Fibroblast of lung (primary cell): Measurements from ENCODE around the gene BLOC1S1. TPM values are rescaled to one million over a fixed set of nuclear protein-coding genes. Genes with fewer than 3 reads are reported as not detected.

ENCODE experiments used
- DNase-seq, 2 donors: peaks; one replicate each; pipeline versions ENCODE4 v3.0.0 to v3.0.0-alpha.2; 2010; ENCODE audit warnings: low read depth in 2 of 2
- H2AFZ ChIP-seq: 2 replicates; pipeline ENCODE4 v1.5.1; 2012; ENCODE audit warnings: low read length, control low read depth, inconsistent platforms
- H3K27ac ChIP-seq: 2 replicates; pipeline ENCODE4 v1.5.1; 2011; ENCODE audit warnings: low read length, control low read depth; ENCODE audit not compliant: insufficient read depth
- H3K27me3 ChIP-seq: 2 replicates; pipeline ENCODE4 v1.5.1; 2011; ENCODE audit warnings: mild to moderate bottlenecking, low read length; ENCODE audit not compliant: control insufficient read depth, insufficient read depth
- H3K36me3 ChIP-seq: 2 replicates; pipeline ENCODE4 v1.5.1; 2011; ENCODE audit warnings: low read length; ENCODE audit not compliant: control insufficient read depth, insufficient read depth
- H3K4me1 ChIP-seq: 2 replicates; pipeline ENCODE4 v1.5.1; 2011; ENCODE audit warnings: low read length; ENCODE audit not compliant: control insufficient read depth, insufficient read depth; ENCODE audit errors: extremely low read depth
- H3K4me2 ChIP-seq: 2 replicates; pipeline ENCODE4 v1.5.1; 2011; ENCODE audit warnings: low read length, control low read depth; ENCODE audit not compliant: insufficient read depth; ENCODE audit errors: extremely low read depth
- H3K4me3 ChIP-seq, 4 experiments: fragments of 200-600 bp in 1 of 4; sonication (generic) in 1 of 4; replicated peaks in 1 of 4; 2 replicates each; pipeline ENCODE4 v1.5.1; 2011 to 2016; ENCODE audit warnings: low read length in 4 of 4, low read depth in 3 of 4, mild to moderate bottlenecking in 3 of 4, control low read depth in 2 of 4, inconsistent platforms in 1 of 4, mixed read lengths in 1 of 4; ENCODE audit not compliant: insufficient read depth in 1 of 4; ENCODE audit errors: control extremely low read depth in 1 of 4
- H3K79me2 ChIP-seq: 2 replicates; pipeline ENCODE4 v1.5.1; 2012; ENCODE audit warnings: mild to moderate bottlenecking, low read length, inconsistent platforms; ENCODE audit not compliant: control insufficient read depth, insufficient read depth
- H3K9ac ChIP-seq: 2 replicates; pipeline ENCODE4 v1.5.1; 2011; ENCODE audit warnings: mild to moderate bottlenecking, low read length, control low read depth; ENCODE audit not compliant: insufficient read depth
- H3K9me3 ChIP-seq: 2 replicates; pipeline ENCODE4 v1.5.1; 2012; ENCODE audit warnings: low read depth, low read length; ENCODE audit not compliant: control insufficient read depth, insufficient read depth
- H4K20me1 ChIP-seq: 2 replicates; pipeline ENCODE4 v1.5.1; 2011; ENCODE audit warnings: low read length; ENCODE audit not compliant: control insufficient read depth, insufficient read depth; ENCODE audit errors: extremely low read depth
- EZH2 ChIP-seq: IDR thresholded peaks from 2 replicates; pipeline ENCODE4 v1.5.1; 2012; ENCODE audit warnings: low read length, control low read depth, mild to moderate bottlenecking; ENCODE audit errors: missing control alignments
- polyA plus RNA-seq, 2 donors: library from polyadenylated mRNA; depleted of rRNA in 1 of 2; stranded (reverse) in 1 of 2; unstranded in 1 of 2; fragments of >200 nt; gene quantifications; 2 replicates each; pipeline ENCODE4 v1.2.1, GENCODE V29; 2011 to 2012; ENCODE audit warnings: missing spikeins in 1 of 2
- total RNA-seq: library from RNA; depleted of rRNA; stranded (reverse); fragments of >200 nt; gene quantifications from 2 replicates; pipeline ENCODE4 v1.2.1, GENCODE V29; 2014
- TF ChIP-seq, protein P1 (sequence below), 2 donors: IDR thresholded peaks in 1 of 2; conservative IDR thresholded peaks in 1 of 2; 1 replicate in 1 of 2; 2 replicates in 1 of 2; pipeline ENCODE4 v1.5.1; 2011 to 2012; ENCODE audit warnings: low read length in 2 of 2, control low read depth in 1 of 2, inconsistent platforms in 1 of 2, low read depth in 1 of 2, mild to moderate bottlenecking in 1 of 2

Gene BLOC1S1
- total and polyA plus RNA-seq, 2 donors (not counting 1 experiment from before 2014, with no cell fraction given): 103 to 163 TPM

GRCh38 chr12:55720894-55721444, 5.1 kb downstream of the BLOC1S1 start:
- DNase-seq: peak; percentile 93 to 95
- H2AFZ ChIP-seq: no peak overlapping the region
- peak overlapping the region in 2 of 4 experiments; percentile 22 to 43 for H3K4me3 ChIP-seq
- peak overlapping the region; percentile 80 for H3K4me2 ChIP-seq
- TF ChIP-seq EZH2: no peak
- TF ChIP-seq, protein P1, sequence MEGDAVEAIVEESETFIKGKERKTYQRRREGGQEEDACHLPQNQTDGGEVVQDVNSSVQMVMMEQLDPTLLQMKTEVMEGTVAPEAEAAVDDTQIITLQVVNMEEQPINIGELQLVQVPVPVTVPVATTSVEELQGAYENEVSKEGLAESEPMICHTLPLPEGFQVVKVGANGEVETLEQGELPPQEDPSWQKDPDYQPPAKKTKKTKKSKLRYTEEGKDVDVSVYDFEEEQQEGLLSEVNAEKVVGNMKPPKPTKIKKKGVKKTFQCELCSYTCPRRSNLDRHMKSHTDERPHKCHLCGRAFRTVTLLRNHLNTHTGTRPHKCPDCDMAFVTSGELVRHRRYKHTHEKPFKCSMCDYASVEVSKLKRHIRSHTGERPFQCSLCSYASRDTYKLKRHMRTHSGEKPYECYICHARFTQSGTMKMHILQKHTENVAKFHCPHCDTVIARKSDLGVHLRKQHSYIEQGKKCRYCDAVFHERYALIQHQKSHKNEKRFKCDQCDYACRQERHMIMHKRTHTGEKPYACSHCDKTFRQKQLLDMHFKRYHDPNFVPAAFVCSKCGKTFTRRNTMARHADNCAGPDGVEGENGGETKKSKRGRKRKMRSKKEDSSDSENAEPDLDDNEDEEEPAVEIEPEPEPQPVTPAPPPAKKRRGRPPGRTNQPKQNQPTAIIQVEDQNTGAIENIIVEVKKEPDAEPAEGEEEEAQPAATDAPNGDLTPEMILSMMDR (conservative IDR thresholded peaks at IDR 0.05 in 1 of 2, IDR thresholded peaks at IDR 0.05 in 1 of 2; ENCODE audit: low read depth in 1 of 2, low read length in 2 of 2): peak; percentile 40 to 57
- no peaks in the 10 kb centered on the region for H3K27me3 ChIP-seq
- H3K9me3 ChIP-seq: no peaks in the 10 kb centered on the region
- peaks cover 16% of the 10 kb centered on the region for H3K36me3 ChIP-seq
- peaks cover 58% of the 10 kb centered on the region for H3K4me1 ChIP-seq
- peak overlapping the region; percentile 10 for H3K9ac ChIP-seq
- H3K79me2 ChIP-seq: peaks cover 24% of the 10 kb centered on the region
- no peaks in the 10 kb centered on the region for H4K20me1 ChIP-seq
- H3K27ac ChIP-seq: peak overlapping the region; percentile 90

DNA sequence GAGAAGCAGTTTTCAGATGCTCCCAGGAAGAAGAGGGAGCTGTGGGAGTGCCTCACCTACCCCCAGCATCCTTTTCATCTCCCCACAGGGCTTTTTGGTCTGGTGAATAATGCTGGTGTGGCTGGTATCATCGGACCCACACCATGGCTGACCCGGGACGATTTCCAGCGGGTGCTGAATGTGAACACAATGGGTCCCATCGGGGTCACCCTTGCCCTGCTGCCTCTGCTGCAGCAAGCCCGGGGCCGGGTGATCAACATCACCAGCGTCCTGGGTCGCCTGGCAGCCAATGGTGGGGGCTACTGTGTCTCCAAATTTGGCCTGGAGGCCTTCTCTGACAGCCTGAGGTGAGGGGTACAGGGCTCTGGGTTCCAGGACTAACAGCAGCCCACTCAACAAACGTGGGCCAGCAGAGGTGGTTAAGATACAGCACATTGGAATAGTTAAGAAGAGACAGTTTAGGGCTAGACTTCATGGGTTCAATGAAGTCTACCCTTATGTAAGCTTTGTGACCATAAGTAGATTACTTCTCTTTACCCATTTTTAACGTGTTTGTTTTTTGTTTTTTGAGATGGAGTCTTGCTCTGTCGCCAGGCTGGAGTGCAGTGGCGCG, 5.9 kb downstream of the BLOC1S1 start:
- H3K36me3 ChIP-seq: peaks cover 18% of the 10 kb centered on the region
- no peak overlapping the region for H2AFZ ChIP-seq
- H3K9ac ChIP-seq: no peak overlapping the region
- H4K20me1 ChIP-seq: no peaks in the 10 kb centered on the region
- peaks cover 61% of the 10 kb centered on the region for H3K4me1 ChIP-seq
- TF ChIP-seq EZH2: no peak
- TF ChIP-seq, protein P1 (conservative IDR thresholded peaks at IDR 0.05 in 1 of 2, IDR thresholded peaks at IDR 0.05 in 1 of 2; ENCODE audit: low read depth in 1 of 2, low read length in 2 of 2): no peak
- peaks cover 32% of the 10 kb centered on the region for H3K79me2 ChIP-seq
- peak overlapping the region; percentile 90 for H3K27ac ChIP-seq
- no peaks in the 10 kb centered on the region for H3K9me3 ChIP-seq
- peak overlapping the region; percentile 17 for H3K4me2 ChIP-seq
- no peaks in the 10 kb centered on the region for H3K27me3 ChIP-seq
- no peak for DNase-seq
- H3K4me3 ChIP-seq: peak overlapping the region in 2 of 4 experiments; percentile 2 to 43

DNA sequence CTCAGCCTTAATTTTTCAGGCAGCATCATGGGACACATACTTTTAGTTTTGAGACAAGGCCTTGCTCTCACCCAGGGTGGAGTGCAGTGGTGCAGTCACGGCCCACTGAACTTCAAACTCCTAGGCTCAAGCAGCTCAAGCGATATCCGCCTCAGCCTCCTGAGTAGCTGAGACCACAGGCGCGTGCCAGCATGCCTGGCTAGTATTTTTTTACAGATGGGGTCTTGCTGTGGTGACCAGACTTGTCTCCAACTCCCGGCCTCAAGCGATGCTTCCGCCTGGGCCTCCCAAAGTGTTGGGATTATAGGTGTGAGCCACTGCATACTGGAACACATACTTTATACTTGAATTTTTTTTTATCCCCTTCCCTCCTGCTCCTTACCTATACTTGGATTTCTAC, 7.1 kb downstream of the BLOC1S1 start:
- Histone ChIP-seq H3K27me3 (no peaks in the 10 kb centered on the region), H4K20me1 (no peaks in the 10 kb centered on the region), H3K79me2 (peaks cover 44% of the 10 kb centered on the region), H3K27ac (peak overlapping the region; percentile 0), H3K4me1 (peaks cover 54% of the 10 kb centered on the region), H2AFZ (no peak overlapping the region), H3K9ac (no peak overlapping the region), H3K9me3 (no peaks in the 10 kb centered on the region), H3K36me3 (peaks cover 19% of the 10 kb centered on the region), H3K4me3 (no peak overlapping the region), H3K4me2 (no peak overlapping the region)
- DNase-seq: no peak
- TF ChIP-seq EZH2: no peak
- TF ChIP-seq, protein P1 (conservative IDR thresholded peaks at IDR 0.05 in 1 of 2, IDR thresholded peaks at IDR 0.05 in 1 of 2; ENCODE audit: low read depth in 1 of 2, low read length in 2 of 2): no peak
